OCI-LY7 (cell line): ENCODE measurements around the gene ACR.

ENCODE experiments used
- EZH2phosphoT487 ChIP-seq: fragments of 200-600 bp; sonication (generic); IDR thresholded peaks from 2 replicates; pipeline ENCODE4 v1.6.1; 2018; ENCODE audit warnings: low read depth, borderline replicate concordance, mild to moderate bottlenecking, mixed run types, antibody characterized with exemption, low read length, moderate library complexity, mixed read lengths
- TF ChIP-seq, protein P1 (sequence below): fragments of 200-600 bp; sonication (generic); conservative IDR thresholded peaks from 2 replicates; pipeline ENCODE4 v1.5.1; 2014; ENCODE audit warnings: mild to moderate bottlenecking, antibody characterized with exemption, low read length, moderate library complexity, mixed read lengths

DNA sequence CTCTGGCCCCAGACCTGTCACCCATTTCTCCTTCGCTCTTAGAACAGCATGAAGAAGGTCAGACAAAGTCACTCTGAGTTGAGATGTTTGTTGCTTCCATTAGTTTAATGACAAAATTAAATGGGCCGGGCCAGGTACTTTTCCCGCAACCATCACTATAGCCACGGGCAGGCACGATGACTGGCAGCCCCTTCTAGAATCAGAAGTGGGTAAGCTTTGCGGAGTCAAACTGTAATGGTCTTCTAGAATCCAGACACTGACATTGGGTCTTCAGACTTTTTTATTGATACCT is 2.3 kb upstream of the ACR start:
- TF ChIP-seq, protein P1, sequence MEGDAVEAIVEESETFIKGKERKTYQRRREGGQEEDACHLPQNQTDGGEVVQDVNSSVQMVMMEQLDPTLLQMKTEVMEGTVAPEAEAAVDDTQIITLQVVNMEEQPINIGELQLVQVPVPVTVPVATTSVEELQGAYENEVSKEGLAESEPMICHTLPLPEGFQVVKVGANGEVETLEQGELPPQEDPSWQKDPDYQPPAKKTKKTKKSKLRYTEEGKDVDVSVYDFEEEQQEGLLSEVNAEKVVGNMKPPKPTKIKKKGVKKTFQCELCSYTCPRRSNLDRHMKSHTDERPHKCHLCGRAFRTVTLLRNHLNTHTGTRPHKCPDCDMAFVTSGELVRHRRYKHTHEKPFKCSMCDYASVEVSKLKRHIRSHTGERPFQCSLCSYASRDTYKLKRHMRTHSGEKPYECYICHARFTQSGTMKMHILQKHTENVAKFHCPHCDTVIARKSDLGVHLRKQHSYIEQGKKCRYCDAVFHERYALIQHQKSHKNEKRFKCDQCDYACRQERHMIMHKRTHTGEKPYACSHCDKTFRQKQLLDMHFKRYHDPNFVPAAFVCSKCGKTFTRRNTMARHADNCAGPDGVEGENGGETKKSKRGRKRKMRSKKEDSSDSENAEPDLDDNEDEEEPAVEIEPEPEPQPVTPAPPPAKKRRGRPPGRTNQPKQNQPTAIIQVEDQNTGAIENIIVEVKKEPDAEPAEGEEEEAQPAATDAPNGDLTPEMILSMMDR, result no peak
- no peak for TF ChIP-seq EZH2phosphoT487
